ENCODE data around the gene TRPM3.

The TRPM3 gene

DNA sequence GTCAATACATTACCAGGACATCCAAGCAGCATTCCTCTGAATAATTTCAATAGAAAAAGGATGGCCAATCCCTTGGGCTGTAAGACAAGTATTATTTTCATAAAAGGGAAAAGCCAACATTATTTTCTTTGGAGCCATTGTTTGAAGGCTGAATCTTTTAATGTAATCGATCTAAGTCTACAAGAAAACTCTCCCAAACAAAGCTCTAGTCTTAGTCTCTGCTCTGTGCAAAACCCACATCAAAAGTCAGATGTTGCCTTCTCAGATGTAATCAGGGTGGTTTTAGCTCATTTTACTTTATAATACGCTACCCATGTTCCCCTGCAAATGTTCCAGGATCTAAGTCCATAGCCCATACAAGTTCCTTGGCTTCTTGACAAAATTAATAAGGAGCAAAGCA is 325.6 kb downstream of the TRPM3 start:
- Histone ChIP-seq H3K36me3 (ENCODE audit: control insufficient read depth in 2 of 2, insufficient read depth in 1 of 2, low read length in 2 of 2) (no peaks in the 10 kb centered on the region), H3K4me3 (ENCODE audit: low read depth, low read length) (no peak overlapping the region), H3K4me1 (ENCODE audit: control insufficient read depth, insufficient read depth, low read length) (no peaks in the 10 kb centered on the region), H3K9me3 (ENCODE audit: control insufficient read depth, insufficient read depth, low read depth, low read length) (no peaks in the 10 kb centered on the region), H3K27ac (ENCODE audit: extremely low read depth, low read depth, low read length) (no peak overlapping the region)
- TF ChIP-seq ZNF140 (tag by site-specific recombination; IDR thresholded peaks at IDR 0.05) (no peak), PRDM1 (tag by site-specific recombination; IDR thresholded peaks at IDR 0.05) (no peak), ZNF473 (tag by site-specific recombination; IDR thresholded peaks at IDR 0.05) (no peak), ZNF654 (tag by site-specific recombination; IDR thresholded peaks at IDR 0.05; ENCODE audit: low read depth) (no peak), MEIS1 (CRISPR knock-in tag; IDR thresholded peaks at IDR 0.05; ENCODE audit: borderline replicate concordance) (no peak), ZNF423 (tag by site-specific recombination; IDR thresholded peaks at IDR 0.05) (no peak), ZNF792 (tag by site-specific recombination; IDR thresholded peaks at IDR 0.05) (no peak), SETDB1 (IDR thresholded peaks at IDR 0.05; ENCODE audit: insufficient read length, low read length) (no peak), ZNF324 (tag by site-specific recombination; IDR thresholded peaks at IDR 0.05) (no peak), ZNF433 (tag by site-specific recombination; IDR thresholded peaks at IDR 0.05; ENCODE audit: low read depth) (no peak), HOXD13 (CRISPR knock-in tag; IDR thresholded peaks at IDR 0.05; ENCODE audit: borderline replicate concordance) (no peak), ZNF16 (tag by site-specific recombination; IDR thresholded peaks at IDR 0.05; ENCODE audit: low read depth) (no peak)
- TF ChIP-seq, protein P1, sequence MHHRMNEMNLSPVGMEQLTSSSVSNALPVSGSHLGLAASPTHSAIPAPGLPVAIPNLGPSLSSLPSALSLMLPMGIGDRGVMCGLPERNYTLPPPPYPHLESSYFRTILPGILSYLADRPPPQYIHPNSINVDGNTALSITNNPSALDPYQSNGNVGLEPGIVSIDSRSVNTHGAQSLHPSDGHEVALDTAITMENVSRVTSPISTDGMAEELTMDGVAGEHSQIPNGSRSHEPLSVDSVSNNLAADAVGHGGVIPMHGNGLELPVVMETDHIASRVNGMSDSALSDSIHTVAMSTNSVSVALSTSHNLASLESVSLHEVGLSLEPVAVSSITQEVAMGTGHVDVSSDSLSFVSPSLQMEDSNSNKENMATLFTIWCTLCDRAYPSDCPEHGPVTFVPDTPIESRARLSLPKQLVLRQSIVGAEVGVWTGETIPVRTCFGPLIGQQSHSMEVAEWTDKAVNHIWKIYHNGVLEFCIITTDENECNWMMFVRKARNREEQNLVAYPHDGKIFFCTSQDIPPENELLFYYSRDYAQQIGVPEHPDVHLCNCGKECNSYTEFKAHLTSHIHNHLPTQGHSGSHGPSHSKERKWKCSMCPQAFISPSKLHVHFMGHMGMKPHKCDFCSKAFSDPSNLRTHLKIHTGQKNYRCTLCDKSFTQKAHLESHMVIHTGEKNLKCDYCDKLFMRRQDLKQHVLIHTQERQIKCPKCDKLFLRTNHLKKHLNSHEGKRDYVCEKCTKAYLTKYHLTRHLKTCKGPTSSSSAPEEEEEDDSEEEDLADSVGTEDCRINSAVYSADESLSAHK (tag by site-specific recombination; IDR thresholded peaks at IDR 0.05) = no peak
- TF ChIP-seq, protein P2, sequence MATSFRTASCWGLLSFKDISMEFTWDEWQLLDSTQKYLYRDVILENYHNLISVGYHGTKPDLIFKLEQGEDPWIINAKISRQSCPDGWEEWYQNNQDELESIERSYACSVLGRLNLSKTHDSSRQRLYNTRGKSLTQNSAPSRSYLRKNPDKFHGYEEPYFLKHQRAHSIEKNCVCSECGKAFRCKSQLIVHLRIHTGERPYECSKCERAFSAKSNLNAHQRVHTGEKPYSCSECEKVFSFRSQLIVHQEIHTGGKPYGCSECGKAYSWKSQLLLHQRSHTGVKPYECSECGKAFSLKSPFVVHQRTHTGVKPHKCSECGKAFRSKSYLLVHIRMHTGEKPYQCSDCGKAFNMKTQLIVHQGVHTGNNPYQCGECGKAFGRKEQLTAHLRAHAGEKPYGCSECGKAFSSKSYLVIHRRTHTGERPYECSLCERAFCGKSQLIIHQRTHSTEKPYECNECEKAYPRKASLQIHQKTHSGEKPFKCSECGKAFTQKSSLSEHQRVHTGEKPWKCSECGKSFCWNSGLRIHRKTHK (tag by site-specific recombination; IDR thresholded peaks at IDR 0.05) = no peak
- TF ChIP-seq, protein P3, sequence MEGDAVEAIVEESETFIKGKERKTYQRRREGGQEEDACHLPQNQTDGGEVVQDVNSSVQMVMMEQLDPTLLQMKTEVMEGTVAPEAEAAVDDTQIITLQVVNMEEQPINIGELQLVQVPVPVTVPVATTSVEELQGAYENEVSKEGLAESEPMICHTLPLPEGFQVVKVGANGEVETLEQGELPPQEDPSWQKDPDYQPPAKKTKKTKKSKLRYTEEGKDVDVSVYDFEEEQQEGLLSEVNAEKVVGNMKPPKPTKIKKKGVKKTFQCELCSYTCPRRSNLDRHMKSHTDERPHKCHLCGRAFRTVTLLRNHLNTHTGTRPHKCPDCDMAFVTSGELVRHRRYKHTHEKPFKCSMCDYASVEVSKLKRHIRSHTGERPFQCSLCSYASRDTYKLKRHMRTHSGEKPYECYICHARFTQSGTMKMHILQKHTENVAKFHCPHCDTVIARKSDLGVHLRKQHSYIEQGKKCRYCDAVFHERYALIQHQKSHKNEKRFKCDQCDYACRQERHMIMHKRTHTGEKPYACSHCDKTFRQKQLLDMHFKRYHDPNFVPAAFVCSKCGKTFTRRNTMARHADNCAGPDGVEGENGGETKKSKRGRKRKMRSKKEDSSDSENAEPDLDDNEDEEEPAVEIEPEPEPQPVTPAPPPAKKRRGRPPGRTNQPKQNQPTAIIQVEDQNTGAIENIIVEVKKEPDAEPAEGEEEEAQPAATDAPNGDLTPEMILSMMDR (tag by site-specific recombination; IDR thresholded peaks at IDR 0.05) = no peak
- CTCF ChIA-PET = no interaction called here
- POLR2A ChIA-PET = no interaction called here

DNA sequence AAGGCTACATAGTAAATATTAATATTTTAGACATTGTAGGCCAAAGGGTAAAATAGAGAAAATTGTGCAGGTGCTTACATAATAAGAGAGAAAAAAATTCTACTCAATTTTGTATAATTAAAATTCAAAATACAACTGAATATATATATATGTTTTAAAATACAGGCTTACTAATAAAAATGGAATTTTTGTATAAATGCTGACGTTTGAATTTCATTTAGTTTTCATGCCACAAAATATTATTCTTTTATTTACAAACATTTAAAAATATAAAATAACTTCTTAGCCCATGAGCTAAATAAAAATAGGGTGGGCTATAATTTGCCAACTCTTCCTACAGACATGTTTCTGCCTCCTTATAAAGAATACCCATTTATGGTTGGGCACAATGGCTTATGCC is 328.6 kb downstream of the TRPM3 start:
- no peaks in the 10 kb centered on the region for H3K4me1 ChIP-seq (ENCODE audit: control insufficient read depth, insufficient read depth, low read length)
- H3K9me3 ChIP-seq (ENCODE audit: control insufficient read depth, insufficient read depth, low read depth, low read length) = no peaks in the 10 kb centered on the region
- ChIA-PET CTCF (no interaction called here), POLR2A (no interaction called here)
- no peak overlapping the region for H3K27ac ChIP-seq (ENCODE audit: extremely low read depth, low read depth, low read length)
- no peak overlapping the region for H3K4me3 ChIP-seq (ENCODE audit: low read depth, low read length)
- H3K36me3 ChIP-seq (ENCODE audit: control insufficient read depth in 2 of 2, insufficient read depth in 1 of 2, low read length in 2 of 2) = no peaks in the 10 kb centered on the region
- TF ChIP-seq ZFP37 (tag by site-specific recombination; IDR thresholded peaks at IDR 0.05) = no peak
- no peak for TF ChIP-seq ZNF701 (tag by site-specific recombination; IDR thresholded peaks at IDR 0.05)
- no peak for TF ChIP-seq ZNF521 (tag by site-specific recombination; IDR thresholded peaks at IDR 0.05)
- TF ChIP-seq ZNF707 (tag by site-specific recombination; IDR thresholded peaks at IDR 0.05) = no peak
- no peak for TF ChIP-seq ZBTB7A (tag by site-specific recombination; IDR thresholded peaks at IDR 0.05; ENCODE audit: low read depth)
- no peak for TF ChIP-seq ZNF473 (tag by site-specific recombination; IDR thresholded peaks at IDR 0.05)
- no peak for TF ChIP-seq YY2 (tag by site-specific recombination; IDR thresholded peaks at IDR 0.05)
- TF ChIP-seq, protein P4, sequence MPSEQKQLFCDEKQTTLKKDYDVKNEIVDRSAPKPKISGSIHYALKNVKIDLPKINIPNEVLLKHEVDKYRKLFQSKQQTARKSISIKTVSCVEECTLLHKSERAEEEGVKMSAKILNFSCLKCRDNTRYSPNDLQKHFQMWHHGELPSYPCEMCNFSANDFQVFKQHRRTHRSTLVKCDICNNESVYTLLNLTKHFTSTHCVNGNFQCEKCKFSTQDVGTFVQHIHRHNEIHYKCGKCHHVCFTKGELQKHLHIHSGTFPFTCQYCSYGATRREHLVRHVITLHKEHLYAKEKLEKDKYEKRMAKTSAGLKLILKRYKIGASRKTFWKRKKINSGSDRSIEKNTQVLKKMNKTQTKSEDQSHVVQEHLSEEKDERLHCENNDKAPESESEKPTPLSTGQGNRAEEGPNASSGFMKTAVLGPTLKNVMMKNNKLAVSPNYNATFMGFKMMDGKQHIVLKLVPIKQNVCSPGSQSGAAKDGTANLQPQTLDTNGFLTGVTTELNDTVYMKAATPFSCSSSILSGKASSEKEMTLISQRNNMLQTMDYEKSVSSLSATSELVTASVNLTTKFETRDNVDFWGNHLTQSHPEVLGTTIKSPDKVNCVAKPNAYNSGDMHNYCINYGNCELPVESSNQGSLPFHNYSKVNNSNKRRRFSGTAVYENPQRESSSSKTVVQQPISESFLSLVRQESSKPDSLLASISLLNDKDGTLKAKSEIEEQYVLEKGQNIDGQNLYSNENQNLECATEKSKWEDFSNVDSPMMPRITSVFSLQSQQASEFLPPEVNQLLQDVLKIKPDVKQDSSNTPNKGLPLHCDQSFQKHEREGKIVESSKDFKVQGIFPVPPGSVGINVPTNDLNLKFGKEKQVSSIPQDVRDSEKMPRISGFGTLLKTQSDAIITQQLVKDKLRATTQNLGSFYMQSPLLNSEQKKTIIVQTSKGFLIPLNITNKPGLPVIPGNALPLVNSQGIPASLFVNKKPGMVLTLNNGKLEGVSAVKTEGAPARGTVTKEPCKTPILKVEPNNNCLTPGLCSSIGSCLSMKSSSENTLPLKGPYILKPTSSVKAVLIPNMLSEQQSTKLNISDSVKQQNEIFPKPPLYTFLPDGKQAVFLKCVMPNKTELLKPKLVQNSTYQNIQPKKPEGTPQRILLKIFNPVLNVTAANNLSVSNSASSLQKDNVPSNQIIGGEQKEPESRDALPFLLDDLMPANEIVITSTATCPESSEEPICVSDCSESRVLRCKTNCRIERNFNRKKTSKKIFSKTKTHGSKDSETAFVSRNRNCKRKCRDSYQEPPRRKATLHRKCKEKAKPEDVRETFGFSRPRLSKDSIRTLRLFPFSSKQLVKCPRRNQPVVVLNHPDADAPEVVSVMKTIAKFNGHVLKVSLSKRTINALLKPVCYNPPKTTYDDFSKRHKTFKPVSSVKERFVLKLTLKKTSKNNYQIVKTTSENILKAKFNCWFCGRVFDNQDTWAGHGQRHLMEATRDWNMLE (tag by site-specific recombination; conservative IDR thresholded peaks at IDR 0.05; ENCODE audit: low read depth) = no peak
- TF ChIP-seq ZNF549 (tag by site-specific recombination; IDR thresholded peaks at IDR 0.05) = no peak
- no peak for TF ChIP-seq TRIM28 (IDR thresholded peaks at IDR 0.05; ENCODE audit: borderline replicate concordance, low read length)
